C4-2B (cell line): ENCODE measurements around the gene CIRBP.

Experiments
- ZFX ChIP-seq: fragments of 450-650 bp; IDR thresholded peaks from 2 replicates; pipeline ENCODE4 v1.6.1; 2017
- TF ChIP-seq, protein P1 (sequence below): fragments of 450-650 bp; conservative IDR thresholded peaks from 2 replicates; pipeline ENCODE4 v1.5.1; 2017; ENCODE audit warnings: mild to moderate bottlenecking

DNA sequence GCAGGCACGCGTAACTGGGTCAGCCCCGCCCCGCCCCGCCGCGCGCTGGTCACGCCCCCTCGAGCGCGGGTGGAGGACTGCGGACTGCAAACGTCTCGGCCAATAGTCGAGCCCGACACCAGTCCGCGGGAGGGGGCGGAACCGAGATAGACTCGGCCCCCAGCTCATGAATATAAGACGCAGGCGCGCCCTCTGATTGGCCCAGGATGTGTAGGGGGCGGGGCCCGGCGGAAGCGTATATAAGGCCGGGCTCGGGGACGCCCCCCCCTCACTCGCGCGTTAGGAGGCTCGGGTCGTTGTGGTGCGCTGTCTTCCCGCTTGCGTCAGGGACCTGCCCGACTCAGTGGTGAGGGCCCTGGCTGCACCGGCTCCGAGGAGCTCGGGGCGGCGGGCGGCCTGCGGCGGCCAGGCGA is at the start of gene CIRBP:
- TF ChIP-seq, protein P1, sequence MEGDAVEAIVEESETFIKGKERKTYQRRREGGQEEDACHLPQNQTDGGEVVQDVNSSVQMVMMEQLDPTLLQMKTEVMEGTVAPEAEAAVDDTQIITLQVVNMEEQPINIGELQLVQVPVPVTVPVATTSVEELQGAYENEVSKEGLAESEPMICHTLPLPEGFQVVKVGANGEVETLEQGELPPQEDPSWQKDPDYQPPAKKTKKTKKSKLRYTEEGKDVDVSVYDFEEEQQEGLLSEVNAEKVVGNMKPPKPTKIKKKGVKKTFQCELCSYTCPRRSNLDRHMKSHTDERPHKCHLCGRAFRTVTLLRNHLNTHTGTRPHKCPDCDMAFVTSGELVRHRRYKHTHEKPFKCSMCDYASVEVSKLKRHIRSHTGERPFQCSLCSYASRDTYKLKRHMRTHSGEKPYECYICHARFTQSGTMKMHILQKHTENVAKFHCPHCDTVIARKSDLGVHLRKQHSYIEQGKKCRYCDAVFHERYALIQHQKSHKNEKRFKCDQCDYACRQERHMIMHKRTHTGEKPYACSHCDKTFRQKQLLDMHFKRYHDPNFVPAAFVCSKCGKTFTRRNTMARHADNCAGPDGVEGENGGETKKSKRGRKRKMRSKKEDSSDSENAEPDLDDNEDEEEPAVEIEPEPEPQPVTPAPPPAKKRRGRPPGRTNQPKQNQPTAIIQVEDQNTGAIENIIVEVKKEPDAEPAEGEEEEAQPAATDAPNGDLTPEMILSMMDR = no peak
- no peak for TF ChIP-seq ZFX
